Right lung (tissue), 5 donors: ENCODE results near the gene RNF144B. TPM values are rescaled to one million over a fixed set of nuclear protein-coding genes. Genes with fewer than 3 reads are reported as not detected.
A peak's percentile ranks its signal among the peaks of the same experiment; 100 is the strongest.
"Not testable (repeated sequence)": the region's sequence is repeated elsewhere in the genome, so short reads cannot be mapped to it uniquely, and the experiment has no call there.

Experiments
- DNase-seq, 2 donors: peaks; one replicate each; pipeline ENCODE4 v3.0.0-alpha.2; 2013
- polyA plus RNA-seq, 5 donors: library from polyadenylated mRNA; unstranded; fragments of 120-200 nt; gene quantifications; one replicate each; pipeline versions ENCODE4 v1.2.1 to v1.2.3, GENCODE V29; 2013; ENCODE audit warnings: inconsistent platforms in 1 of 5, low replicate concordance in 1 of 5; ENCODE audit not compliant: insufficient read length in 5 of 5, insufficient read depth in 1 of 5

Gene RNF144B
- polyA plus RNA-seq, 5 donors: 12.0 to 21.7 (median 18.0) TPM

- no peak for DNase-seq
Measured at GRCh38 chr6:18368277-18369105, 18.7 kb upstream of the RNF144B start.

- DNase-seq: no peak
Measured at GRCh38 chr6:18371010-18371409, 16.1 kb upstream of the RNF144B start.

GRCh38 chr6:18371656-18372055 lies 15.5 kb upstream of the RNF144B start:
- DNase-seq: no peak

- DNase-seq: no peak
Measured at GRCh38 chr6:18380158-18380836, 6.9 kb upstream of the RNF144B start.

GRCh38 chr6:18380851-18381250 lies 6.3 kb upstream of the RNF144B start:
- no peak for DNase-seq

GRCh38 chr6:18383441-18383840 lies 3.7 kb upstream of the RNF144B start:
- DNase-seq: no peak

GRCh38 chr6:18384621-18385020 lies 2.5 kb upstream of the RNF144B start:
- DNase-seq: no peak

- DNase-seq: peak in 1 of 2 donors; percentile 19
Measured at GRCh38 chr6:18386298-18386976, 713 bp upstream of the RNF144B start.

GRCh38 chr6:18388271-18388670 lies 1.1 kb downstream of the RNF144B start:
- no peak for DNase-seq

GRCh38 chr6:18388942-18389341 lies 1.8 kb downstream of the RNF144B start:
- no peak for DNase-seq

GRCh38 chr6:18389479-18389878 lies 2.3 kb downstream of the RNF144B start:
- no peak for DNase-seq

- no peak for DNase-seq
Measured at GRCh38 chr6:18390476-18390875, 3.3 kb downstream of the RNF144B start.

- no peak for DNase-seq
Measured at GRCh38 chr6:18391023-18391422, 3.9 kb downstream of the RNF144B start.

GRCh38 chr6:18392346-18392877 lies 5.3 kb downstream of the RNF144B start:
- no peak for DNase-seq

GRCh38 chr6:18393698-18394097 lies 6.5 kb downstream of the RNF144B start:
- no peak for DNase-seq

GRCh38 chr6:18395177-18395855 lies 8.2 kb downstream of the RNF144B start:
- no peak for DNase-seq

GRCh38 chr6:18395856-18396197 lies 8.7 kb downstream of the RNF144B start:
- no peak for DNase-seq

GRCh38 chr6:18397701-18398100 lies 10.6 kb downstream of the RNF144B start:
- DNase-seq: no peak

- not testable (repeated sequence) for DNase-seq
Measured at GRCh38 chr6:18398225-18398624, 11.1 kb downstream of the RNF144B start.

- no peak for DNase-seq
Measured at GRCh38 chr6:18400831-18401446, 13.8 kb downstream of the RNF144B start.

- DNase-seq: not testable (repeated sequence)
Measured at GRCh38 chr6:18404965-18405364, 17.8 kb downstream of the RNF144B start.
